Small intestine (tissue), 7 donors: ENCODE measurements around the gene NLRP12. TPM values are rescaled to one million over a fixed set of nuclear protein-coding genes. Genes with fewer than 3 reads are reported as not detected.

Experiments
- DNase-seq, 2 donors: peaks; one replicate each; pipeline versions ENCODE4 v3.0.0 to v3.0.0-alpha.2; 2013
- FAIRE-seq: peaks from 2 replicates; lab custom pipeline; 2012; peaks lifted over from hg19 to GRCh38; lab: Jason Lieb, UNC
- H3K27ac ChIP-seq, 3 donors: one replicate each; pipeline ENCODE4 v1.5.1; 2013; ENCODE audit warnings: low read length in 2 of 3, mild to moderate bottlenecking in 2 of 3, control low read depth in 1 of 3, inconsistent platforms in 1 of 3, low read depth in 1 of 3, moderate library complexity in 1 of 3
- H3K27me3 ChIP-seq, 3 donors: one replicate each; pipeline ENCODE4 v1.6.1; 2013; ENCODE audit warnings: low read length in 3 of 3, inconsistent platforms in 1 of 3; ENCODE audit not compliant: control insufficient read depth in 3 of 3, insufficient read depth in 3 of 3
- H3K36me3 ChIP-seq, 3 donors: one replicate each; pipeline ENCODE4 v1.6.1; 2013; ENCODE audit warnings: low read length in 3 of 3, inconsistent platforms in 1 of 3, low read depth in 1 of 3, mild to moderate bottlenecking in 1 of 3, moderate library complexity in 1 of 3; ENCODE audit not compliant: control insufficient read depth in 3 of 3, insufficient read depth in 2 of 3
- H3K4me1 ChIP-seq, 3 donors: one replicate each; pipeline ENCODE4 v1.6.1; 2013; ENCODE audit warnings: low read length in 2 of 3, inconsistent platforms in 1 of 3, low read depth in 1 of 3, mild to moderate bottlenecking in 1 of 3, moderate library complexity in 1 of 3; ENCODE audit not compliant: control insufficient read depth in 3 of 3, insufficient read depth in 2 of 3
- H3K4me3 ChIP-seq, 3 donors: one replicate each; pipeline ENCODE4 v1.5.1; 2013; ENCODE audit warnings: low read length in 3 of 3, control low read depth in 1 of 3, inconsistent platforms in 1 of 3, low read depth in 1 of 3, mild to moderate bottlenecking in 1 of 3, moderate library complexity in 1 of 3
- H3K9me3 ChIP-seq, 2 donors: one replicate each; pipeline ENCODE4 v1.6.1; 2013; ENCODE audit warnings: low read depth in 1 of 2, low read length in 1 of 2; ENCODE audit not compliant: control insufficient read depth in 2 of 2, insufficient read depth in 1 of 2
- WGBS, 3 donors: extraction: QIAGEN DNeasy Blood & Tissue Kit; methylation state at CpG; one replicate each; pipeline ENCODE4 v1.1.7; 2013; 5-methylcytosine and 5-hydroxymethylcytosine counted together
- polyA plus RNA-seq, 4 donors: library from polyadenylated mRNA; stranded (reverse) in 3 of 4; unstranded in 1 of 4; fragments of 200-250 nt in 3 of 4; fragments of 120-200 nt in 1 of 4; gene quantifications; one replicate each; pipeline versions ENCODE4 v1.2.1 to v1.2.3, GENCODE V29; 2013
- donor health status: healthy with polysubstance abuse.
- donor health status: control.
- donor health status: control.
- donor health status: Bipolar disorder and iron deficiency.
- donor health status: healthy.

The NLRP12 gene
- polyA plus RNA-seq, 4 donors, result 0.06 to 0.09 TPM; not detected in 2

GRCh38 chr19:53868091-53868891, 44.2 kb upstream of the NLRP12 start:
- no peak for FAIRE-seq
- Histone ChIP-seq H3K27me3 (no peaks in the 10 kb centered on the region), H3K4me3 (peak overlapping the region; percentile 57 to 79 (median 65)), H3K36me3 (peaks cover 0 to 14% (median under 1%) of the 10 kb centered on the region in 3 donors), H3K4me1 (peaks cover 0 to 31% (median 7%) of the 10 kb centered on the region in 3 donors), H3K9me3 (no peaks in the 10 kb centered on the region), H3K27ac (peak overlapping the region; percentile 68 to 93 (median 92))
- peak; percentile 39 to 66 for DNase-seq
- 0 to 4% (median 1%) methylated on average over 30 to 34 of the region's 37 CpGs for WGBS, 3 donors

- WGBS, 3 donors, result 2 to 4% (median 4%) methylated on average over 32 to 37 of the region's 37 CpGs
- FAIRE-seq (no peak), DNase-seq (peak; percentile 94 to 98)
- Histone ChIP-seq H3K36me3 (peaks cover 0 to 10% (median 0%) of the 10 kb centered on the region in 3 donors), H3K4me3 (peak within 1 kb of the TSS; percentile 57 to 79 (median 65)), H3K9me3 (no peaks in the 10 kb centered on the region), H3K4me1 (peaks cover 0 to 31% (median 7%) of the 10 kb centered on the region in 3 donors), H3K27ac (peak within 1 kb of the TSS; percentile 66 to 97 (median 92)), H3K27me3 (no peaks in the 10 kb centered on the region)
Measured at GRCh38 chr19:53867225-53868090, 43.3 kb upstream of the NLRP12 start, which contains the start of gene MYADM. Gene MYADM (plus strand): TSS chr19:53867883. CDS start chr19:53873530, 5,647 bp downstream.

DNA sequence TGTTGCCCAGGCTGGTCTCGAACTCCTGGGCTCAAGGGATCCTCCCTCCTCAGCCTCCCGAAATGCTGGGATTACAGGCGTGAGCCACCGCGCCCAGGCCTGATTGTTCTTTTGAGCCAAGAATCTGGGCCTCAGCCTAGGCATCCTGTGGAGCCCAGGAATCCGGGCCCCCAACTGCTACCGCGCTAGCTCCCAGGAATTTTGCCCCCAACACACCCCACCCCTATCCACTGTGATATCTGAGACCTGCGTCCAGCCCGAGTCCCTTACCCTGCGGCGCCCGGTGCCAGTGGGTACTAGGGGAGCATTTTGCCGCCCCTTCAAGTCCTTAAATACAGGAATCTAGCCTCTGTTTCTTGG, 42.7 kb upstream of the NLRP12 start:
- FAIRE-seq, result no peak
- H3K27ac ChIP-seq, result peak overlapping the region; percentile 24 to 97 (median 90)
- peaks cover 0 to 31% (median 7%) of the 10 kb centered on the region in 3 donors for H3K4me1 ChIP-seq
- no peaks in the 10 kb centered on the region for H3K27me3 ChIP-seq
- DNase-seq, result no peak
- peak overlapping the region in 2 of 3 donors; percentile 18 to 43 for H3K4me3 ChIP-seq
- 30 to 41% (median 35%) methylated on average over 12 to 14 of the region's 14 CpGs for WGBS, 3 donors
- no peaks in the 10 kb centered on the region for H3K9me3 ChIP-seq
- H3K36me3 ChIP-seq, result peaks cover 0 to 6% (median 0%) of the 10 kb centered on the region in 3 donors

- no peak for FAIRE-seq
- peak; percentile 62 to 82 for DNase-seq
- Histone ChIP-seq H3K9me3 (no peaks in the 10 kb centered on the region), H3K27ac (peak overlapping the region; percentile 13 to 97 (median 90)), H3K36me3 (peaks cover 0 to 5% (median 0%) of the 10 kb centered on the region in 3 donors), H3K27me3 (no peaks in the 10 kb centered on the region), H3K4me3 (peak overlapping the region in 2 of 3 donors; percentile 2 to 43), H3K4me1 (peaks cover 0 to 31% (median 5%) of the 10 kb centered on the region in 3 donors)
- 2 to 7% (median 4%) methylated on average over 43 to 50 of the region's 50 CpGs for WGBS, 3 donors
Measured at GRCh38 chr19:53865918-53866864, 42.1 kb upstream of the NLRP12 start.

DNA sequence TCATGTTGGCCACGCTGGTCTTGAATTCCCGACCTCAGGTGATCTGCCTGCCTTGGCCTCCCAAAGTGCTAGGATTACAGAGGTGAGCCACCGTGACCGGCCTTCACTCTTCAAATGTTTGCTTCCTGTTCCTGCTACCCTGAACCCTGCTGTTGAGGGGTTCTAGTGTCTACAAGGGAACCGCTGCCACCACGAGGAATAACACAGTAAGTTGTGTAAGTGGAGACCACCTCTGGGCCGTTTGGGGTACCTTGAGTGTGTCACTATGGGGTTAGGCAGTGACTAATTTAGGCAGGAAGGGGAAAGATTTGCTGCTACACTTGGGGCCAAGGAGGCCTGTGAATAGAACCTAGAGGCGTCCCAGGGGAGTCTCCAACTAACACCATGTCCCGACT, 41.4 kb upstream of the NLRP12 start:
- Histone ChIP-seq H3K27ac (peak overlapping the region in 2 of 3 donors; percentile 90 to 97), H3K4me1 (peaks cover 0 to 31% (median 3%) of the 10 kb centered on the region in 3 donors), H3K36me3 (peaks cover 0 to 2% (median 0%) of the 10 kb centered on the region in 3 donors), H3K27me3 (no peaks in the 10 kb centered on the region), H3K9me3 (no peaks in the 10 kb centered on the region), H3K4me3 (peak overlapping the region in 1 of 3 donors; percentile 43)
- 53 to 57% (median 54%) methylated on average over 9 of the region's 9 CpGs for WGBS, 3 donors
- FAIRE-seq (no peak), DNase-seq (no peak)

- Histone ChIP-seq H3K4me3 (no peak overlapping the region), H3K4me1 (peaks cover 0 to 31% (median 3%) of the 10 kb centered on the region in 3 donors), H3K27ac (peak overlapping the region in 2 of 3 donors; percentile 45 to 48), H3K36me3 (no peaks in the 10 kb centered on the region), H3K27me3 (no peaks in the 10 kb centered on the region), H3K9me3 (no peaks in the 10 kb centered on the region)
- FAIRE-seq (no peak), DNase-seq (peak; percentile 72 to 74)
- 18 to 64% (median 29%) methylated on average over 6 of the region's 6 CpGs for WGBS, 3 donors
Measured at GRCh38 chr19:53864308-53864836, 40.3 kb upstream of the NLRP12 start.

DNA sequence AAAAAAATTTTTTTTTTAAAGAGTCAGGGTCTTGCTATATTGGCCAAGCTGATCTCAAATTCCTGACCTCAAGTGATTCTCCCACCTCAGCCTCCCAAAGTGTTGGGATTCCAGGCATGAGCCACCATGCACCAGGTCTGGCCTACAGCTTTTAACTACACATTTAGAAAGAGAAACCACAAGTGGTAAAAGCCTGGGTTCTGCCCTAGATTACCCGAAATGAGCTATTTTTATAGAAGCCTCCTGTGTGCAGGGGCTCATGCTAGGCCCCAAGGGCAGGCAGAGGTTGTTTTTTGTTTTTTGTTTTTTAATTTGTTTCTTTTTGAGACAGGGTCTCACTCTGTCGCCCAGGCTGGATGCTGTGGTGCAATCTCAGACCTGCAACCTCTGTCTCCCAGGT, 29.6 kb upstream of the NLRP12 start:
- DNase-seq (no peak), FAIRE-seq (no peak)
- Histone ChIP-seq H3K4me1 (no peaks in the 10 kb centered on the region), H3K27ac (no peak overlapping the region), H3K36me3 (no peaks in the 10 kb centered on the region), H3K9me3 (no peaks in the 10 kb centered on the region), H3K27me3 (no peaks in the 10 kb centered on the region), H3K4me3 (no peak overlapping the region)
- WGBS, 3 donors, result 68 to 76% (median 70%) methylated on average over 2 of the region's 2 CpGs
